Measurements from ENCODE around the gene NECTIN2.

GRCh38 chr19:44887648-44888047 lies 41.6 kb downstream of the NECTIN2 start:
- TF ChIP-seq, protein P1, sequence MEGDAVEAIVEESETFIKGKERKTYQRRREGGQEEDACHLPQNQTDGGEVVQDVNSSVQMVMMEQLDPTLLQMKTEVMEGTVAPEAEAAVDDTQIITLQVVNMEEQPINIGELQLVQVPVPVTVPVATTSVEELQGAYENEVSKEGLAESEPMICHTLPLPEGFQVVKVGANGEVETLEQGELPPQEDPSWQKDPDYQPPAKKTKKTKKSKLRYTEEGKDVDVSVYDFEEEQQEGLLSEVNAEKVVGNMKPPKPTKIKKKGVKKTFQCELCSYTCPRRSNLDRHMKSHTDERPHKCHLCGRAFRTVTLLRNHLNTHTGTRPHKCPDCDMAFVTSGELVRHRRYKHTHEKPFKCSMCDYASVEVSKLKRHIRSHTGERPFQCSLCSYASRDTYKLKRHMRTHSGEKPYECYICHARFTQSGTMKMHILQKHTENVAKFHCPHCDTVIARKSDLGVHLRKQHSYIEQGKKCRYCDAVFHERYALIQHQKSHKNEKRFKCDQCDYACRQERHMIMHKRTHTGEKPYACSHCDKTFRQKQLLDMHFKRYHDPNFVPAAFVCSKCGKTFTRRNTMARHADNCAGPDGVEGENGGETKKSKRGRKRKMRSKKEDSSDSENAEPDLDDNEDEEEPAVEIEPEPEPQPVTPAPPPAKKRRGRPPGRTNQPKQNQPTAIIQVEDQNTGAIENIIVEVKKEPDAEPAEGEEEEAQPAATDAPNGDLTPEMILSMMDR (IDR thresholded peaks at IDR 0.05): no peak
- TF ChIP-seq POLR2A (IDR thresholded peaks at IDR 0.05): no peak

Measured in stomach (tissue), 4 donors.